GM11168 (cell line): ENCODE data around the gene TEX261.

ENCODE experiments used
- in situ Hi-C: fragments of 300-500 bp; cut with MboI; formaldehyde crosslinking; loops from one replicate; pipeline ENCODE4 v1.12.0; 2022; ENCODE audit warnings: low sequenced_read_pairs; ENCODE audit not compliant: unreplicated experiment

TEX261 gene

GRCh38 chr2:70939001-70939838 lies 55.5 kb downstream of the TEX261 start:
- in situ Hi-C loops = no loop called here

GRCh38 chr2:70938586-70938950 lies 56.1 kb downstream of the TEX261 start:
- in situ Hi-C loops = no loop called here

- in situ Hi-C loops = no loop called here
Observed at GRCh38 chr2:70937866-70938585, 56.6 kb downstream of the TEX261 start.

GRCh38 chr2:70936979-70937811 lies 57.5 kb downstream of the TEX261 start:
- in situ Hi-C loops = no loop called here

- in situ Hi-C loops = no loop called here
Observed at GRCh38 chr2:70936165-70936978, 58.3 kb downstream of the TEX261 start.
